Right forelimb (tissue), 1 donor: ENCODE results near the gene AGFG2.
A peak's percentile ranks its signal among the peaks of the same experiment; 100 is the strongest.
"Not testable (repeated sequence)": the region's sequence is repeated elsewhere in the genome, so short reads cannot be mapped to it uniquely, and the experiment has no call there.

Experiments
- DNase-seq: peaks from one replicate; pipeline ENCODE4 v3.0.0-alpha.2; 2018

The AGFG2 gene

GRCh38 chr7:100538654-100539435 is at the start of gene AGFG2:
Gene AGFG2, plus strand, starts transcription at chr7:100539203. Its CDS starts 144 bp downstream, at chr7:100539347.
- peak; percentile 100 for DNase-seq

GRCh38 chr7:100489824-100490223 is 49.2 kb upstream of the AGFG2 start:
- peak; percentile 88 for DNase-seq

DNA sequence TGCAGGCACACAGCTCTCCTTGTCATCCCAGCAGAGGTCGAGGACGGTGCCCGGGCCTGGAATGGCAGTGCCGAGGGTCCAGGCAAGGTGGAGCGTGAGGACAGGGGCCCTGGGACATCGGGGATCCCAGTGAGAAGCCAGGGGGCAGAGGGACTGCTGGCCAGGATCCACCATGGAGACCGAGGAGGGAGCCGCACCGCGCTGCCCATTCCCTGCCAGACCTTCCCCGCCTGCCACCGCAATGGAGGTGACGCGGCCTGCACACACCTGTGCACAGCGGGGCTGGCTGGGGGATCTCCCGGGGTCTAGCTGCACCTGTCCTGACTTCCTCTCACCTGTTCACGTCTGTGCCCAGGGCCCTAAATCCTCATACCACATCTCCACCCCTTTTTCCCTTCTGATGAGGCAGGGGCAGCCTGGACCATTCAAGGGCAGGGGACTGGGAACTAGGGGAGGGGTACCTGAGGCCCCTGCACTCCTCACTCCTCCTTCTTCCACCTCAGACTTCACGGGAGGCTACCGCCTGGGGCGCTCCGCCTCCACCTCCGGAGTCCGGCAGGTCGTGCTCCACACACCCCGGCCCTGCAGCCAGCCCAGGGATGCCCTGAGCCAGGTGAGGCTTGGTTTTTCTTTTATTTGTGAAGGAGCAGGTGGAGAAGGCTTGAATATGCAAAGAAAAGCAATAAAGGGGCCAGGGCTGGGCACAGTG is 48.4 kb upstream of the AGFG2 start:
- DNase-seq, result no peak

DNA sequence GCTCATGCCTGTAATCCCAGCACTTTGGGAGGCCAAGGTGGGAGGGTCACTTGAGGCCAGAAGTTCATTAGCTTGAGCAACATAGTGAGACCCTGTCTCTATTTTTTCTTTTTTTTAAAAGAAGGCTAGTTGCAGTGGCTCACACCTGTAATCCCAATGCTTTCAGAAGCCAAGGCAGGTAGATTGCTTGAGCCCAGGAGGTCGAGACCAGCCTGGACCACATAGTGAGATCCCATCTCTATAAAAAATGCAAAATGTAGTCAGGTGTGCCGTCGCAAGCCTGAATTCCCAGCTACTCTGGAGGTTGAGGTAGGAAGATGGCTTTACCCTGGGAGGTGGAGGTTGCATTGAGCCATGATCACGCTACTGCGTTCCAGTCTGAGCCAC is 47.8 kb upstream of the AGFG2 start:
- no peak for DNase-seq

GRCh38 chr7:100492738-100493475 is 46.1 kb upstream of the AGFG2 start:
- DNase-seq, result no peak

- DNase-seq, result no peak
Measured at GRCh38 chr7:100493476-100494264, 45.3 kb upstream of the AGFG2 start.

- no peak for DNase-seq
Measured at GRCh38 chr7:100496509-100496908, 42.5 kb upstream of the AGFG2 start.

GRCh38 chr7:100500743-100501142 is 38.3 kb upstream of the AGFG2 start:
- not testable (repeated sequence) for DNase-seq

- not testable (repeated sequence) for DNase-seq
Measured at GRCh38 chr7:100504031-100504430, 35.0 kb upstream of the AGFG2 start.

DNA sequence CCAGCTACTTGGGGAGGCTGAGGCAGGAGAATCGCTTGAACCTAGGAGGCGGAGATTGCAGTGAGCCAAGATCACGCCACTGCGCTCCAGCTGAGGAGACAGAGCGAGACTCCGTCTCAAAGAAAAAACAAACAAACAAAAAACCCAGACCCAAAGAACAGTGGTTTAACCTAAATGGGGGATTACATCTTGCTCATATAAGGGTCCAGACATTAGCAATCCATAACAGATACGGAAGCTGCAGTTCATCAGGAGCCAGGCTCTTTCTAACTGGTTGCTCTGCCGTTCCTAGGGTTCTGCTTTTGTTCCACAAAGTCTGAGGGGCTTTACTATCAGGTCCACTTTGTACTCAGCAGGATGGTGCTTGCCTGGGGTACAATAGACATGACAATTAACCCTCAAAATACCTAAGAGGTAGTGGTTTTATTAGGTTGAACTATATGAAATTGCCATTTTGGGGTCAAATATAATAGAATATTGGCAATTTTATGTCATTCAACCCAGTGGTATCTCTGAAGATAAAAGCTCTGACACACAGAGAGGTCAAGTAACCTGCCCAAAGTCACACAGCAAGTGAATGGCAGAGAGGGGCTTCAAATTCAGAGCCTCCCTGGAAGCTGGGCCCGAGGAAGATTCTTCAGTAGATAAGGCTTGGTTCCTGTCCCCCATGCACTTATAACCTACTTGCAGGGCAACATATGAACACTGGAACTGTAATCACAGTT is 34.0 kb upstream of the AGFG2 start:
- DNase-seq, result no peak

DNA sequence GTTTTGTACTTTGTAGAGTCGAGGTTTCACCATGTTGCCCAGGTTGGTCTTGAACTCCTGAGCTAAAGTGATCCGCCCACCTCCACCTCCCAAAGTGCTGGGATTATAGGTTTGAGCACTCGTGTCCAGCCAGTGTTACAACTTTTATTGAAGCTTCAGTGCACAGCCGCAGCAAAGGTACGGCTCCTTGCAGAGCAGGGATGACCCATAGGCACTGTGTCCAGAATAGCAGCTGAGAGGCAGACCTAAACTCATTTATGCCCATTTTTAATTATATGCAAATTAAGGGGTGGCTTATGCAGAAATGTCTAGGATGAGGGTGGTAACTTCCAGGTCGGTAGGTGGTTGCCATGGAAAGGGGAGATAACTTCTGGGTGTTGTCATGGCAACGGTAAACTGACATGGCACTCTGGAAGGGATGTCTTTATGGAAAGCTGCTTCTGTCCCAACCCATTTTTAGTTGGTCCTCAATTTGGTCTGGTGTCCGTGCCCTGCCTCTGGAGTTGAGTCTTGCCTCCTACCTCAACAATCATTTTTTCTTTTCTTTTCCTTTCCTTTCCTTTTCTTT is 32.6 kb upstream of the AGFG2 start:
- no peak for DNase-seq

DNA sequence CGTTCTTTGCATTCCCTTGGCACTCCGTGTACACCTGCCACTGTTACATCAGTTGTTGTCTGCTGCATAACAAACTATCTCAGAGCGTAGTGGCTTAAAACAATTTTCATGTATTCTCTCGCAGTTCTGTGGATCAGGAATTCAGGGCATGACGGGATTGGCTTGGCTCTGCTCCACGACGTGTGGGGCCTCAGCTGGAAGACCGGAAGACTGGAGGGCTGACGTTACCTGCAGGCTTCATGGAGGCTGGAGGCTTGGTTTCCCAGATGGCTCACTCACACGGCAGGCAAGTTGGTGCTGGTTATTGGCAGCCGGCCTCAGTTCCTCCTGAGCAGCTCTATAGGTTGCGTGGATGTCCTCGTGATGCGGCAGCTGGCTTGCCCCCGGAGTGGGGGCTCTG is 29.8 kb upstream of the AGFG2 start:
- no peak for DNase-seq

- DNase-seq, result no peak
Measured at GRCh38 chr7:100510437-100511239, 28.4 kb upstream of the AGFG2 start.

DNA sequence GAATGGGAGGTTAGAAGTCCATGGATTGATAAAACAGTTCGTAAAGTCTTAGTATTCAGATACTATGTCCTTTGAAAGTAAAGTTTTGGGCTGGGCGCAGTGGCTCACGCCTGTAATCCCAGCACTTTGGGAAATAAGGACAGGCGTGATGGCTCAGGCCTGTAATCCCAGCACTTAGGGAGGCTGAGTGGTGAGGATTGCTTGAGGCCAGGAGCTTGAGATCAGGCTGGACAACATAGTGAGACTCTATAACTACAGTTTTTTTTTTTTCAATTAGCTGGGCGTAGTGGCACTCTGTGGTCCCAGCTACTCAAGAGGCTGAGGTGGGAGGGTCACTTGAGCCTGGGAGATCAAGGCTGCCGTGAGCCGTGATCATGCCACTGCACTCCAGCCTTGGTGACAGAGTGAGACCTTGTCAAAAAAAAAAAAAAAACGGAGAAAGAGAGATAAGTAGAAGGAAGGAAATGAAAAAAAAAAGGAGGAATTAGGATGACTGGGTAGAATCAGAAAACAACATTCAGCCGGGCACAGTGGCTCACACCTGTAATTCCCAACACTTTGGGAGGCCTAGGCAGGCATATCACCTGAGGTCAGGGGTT is 25.7 kb upstream of the AGFG2 start:
- DNase-seq, result no peak

GRCh38 chr7:100515072-100515532 is 23.9 kb upstream of the AGFG2 start:
- no peak for DNase-seq

GRCh38 chr7:100516135-100516812 is 22.7 kb upstream of the AGFG2 start:
- DNase-seq, result peak; percentile 68

DNA sequence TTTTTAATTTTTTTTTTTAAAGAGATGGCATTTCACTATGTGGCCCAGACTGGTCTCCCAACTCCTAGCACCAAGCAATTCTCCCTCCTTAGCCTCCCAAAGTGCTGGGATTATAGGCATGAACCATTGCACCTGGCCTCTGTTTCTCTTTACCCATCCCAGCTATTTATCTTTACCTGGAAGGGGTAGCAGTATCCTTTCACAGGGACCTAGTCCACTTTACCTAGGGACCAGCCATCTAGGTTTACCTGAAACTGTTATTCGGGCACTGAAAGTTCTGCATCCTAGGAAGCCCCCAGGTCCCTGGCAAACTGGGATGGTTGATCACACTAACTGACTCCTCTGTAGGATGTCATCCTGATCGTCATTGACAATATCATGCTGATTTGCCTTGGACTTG is 21.7 kb upstream of the AGFG2 start:
- no peak for DNase-seq

- no peak for DNase-seq
Measured at GRCh38 chr7:100519580-100519979, 19.4 kb upstream of the AGFG2 start.

- DNase-seq, result no peak
Measured at GRCh38 chr7:100520138-100520537, 18.9 kb upstream of the AGFG2 start.

GRCh38 chr7:100521076-100521475 is 17.9 kb upstream of the AGFG2 start:
- DNase-seq, result no peak
